HepG2 (cell line): ENCODE results near the gene KIF17. TPM values are rescaled to one million over a fixed set of nuclear protein-coding genes. Genes with fewer than 3 reads are reported as not detected.

Source experiments
- ASH2L ChIP-seq: fragments of 300-600, 200-600 bp; sonication (generic); IDR thresholded peaks from 2 replicates; pipeline ENCODE4 v1.7.0; 2017; ENCODE audit warnings: low read depth, mild to moderate bottlenecking, moderate library complexity, mixed read lengths, low read length; ENCODE audit not compliant: insufficient read length
- BCL6 ChIP-seq: IDR thresholded peaks from 2 replicates; pipeline ENCODE4 v1.6.1; 2016; ENCODE audit warnings: missing genetic modification reagents, missing compliant biosample characterization
- FOXA3 ChIP-seq: IDR thresholded peaks from 2 replicates; pipeline ENCODE4 v1.6.1; 2016; ENCODE audit warnings: missing genetic modification reagents, missing compliant biosample characterization
- GTF2F1 ChIP-seq: fragments of 150-350 bp; IDR thresholded peaks from 2 replicates; pipeline ENCODE4 v1.6.1; 2014; ENCODE audit warnings: low read length
- JUN ChIP-seq: sonication (generic); formaldehyde crosslinking; IDR thresholded peaks from 2 replicates; pipeline ENCODE4 v1.4.0; 2020; ENCODE audit warnings: mild to moderate bottlenecking, missing genetic modification reagents
- MXD3 ChIP-seq: IDR thresholded peaks from 2 replicates; pipeline ENCODE4 v1.6.1; 2016; ENCODE audit warnings: mild to moderate bottlenecking, missing biosample characterization, missing genetic modification reagents
- SMARCC2 ChIP-seq: fragments of 450-650 bp; IDR thresholded peaks from 2 replicates; pipeline ENCODE4 v1.6.1; 2017; ENCODE audit warnings: antibody characterized with exemption, mild to moderate bottlenecking
- SP2 ChIP-seq: sonication (generic); formaldehyde crosslinking; IDR thresholded peaks from 2 replicates; pipeline ENCODE4 v1.5.1; 2020; ENCODE audit warnings: mild to moderate bottlenecking, missing genetic modification reagents
- TBX2 ChIP-seq: sonication (generic); formaldehyde crosslinking; IDR thresholded peaks from 2 replicates; pipeline ENCODE4 v1.5.0; 2020; ENCODE audit warnings: missing genetic modification reagents, mild to moderate bottlenecking, borderline replicate concordance
- TCF12 ChIP-seq, 2 experiments: fragments of 450-650 bp in 1 of 2; sonication (generic) in 1 of 2; formaldehyde crosslinking in 1 of 2; IDR thresholded peaks; 2 replicates each; pipeline versions ENCODE4 v1.6.1 to v1.8.0; 2017 to 2022; ENCODE audit warnings: antibody characterized with exemption in 1 of 2, mild to moderate bottlenecking in 1 of 2, missing genetic modification reagents in 1 of 2, moderate library complexity in 1 of 2
- TMF1 ChIP-seq: sonication (generic); formaldehyde crosslinking; IDR thresholded peaks from 2 replicates; pipeline ENCODE4 v1.8.1; 2022; ENCODE audit warnings: low read depth, missing genetic modification reagents
- ZHX2 ChIP-seq, 2 experiments: sonication (generic) in 1 of 2; formaldehyde crosslinking in 1 of 2; IDR thresholded peaks; 2 replicates each; pipeline versions ENCODE4 v1.6.1 to v1.9.0; 2014 to 2022; ENCODE audit warnings: antibody characterized with exemption in 1 of 2, borderline replicate concordance in 1 of 2, inconsistent platforms in 1 of 2, low read depth in 1 of 2, missing genetic modification reagents in 1 of 2
- ZNF160 ChIP-seq: sonication (generic); formaldehyde crosslinking; IDR thresholded peaks from 2 replicates; pipeline ENCODE4 v1.8.0; 2022; ENCODE audit warnings: mild to moderate bottlenecking, inconsistent platforms, missing genetic modification reagents
- ZNF224 ChIP-seq: sonication (generic); formaldehyde crosslinking; IDR thresholded peaks from 2 replicates; pipeline ENCODE4 v1.5.0; 2020; ENCODE audit warnings: mild to moderate bottlenecking, missing genetic modification reagents
- ZNF235 ChIP-seq: sonication (generic); formaldehyde crosslinking; IDR thresholded peaks from 2 replicates; pipeline ENCODE4 v1.8.1; 2023; ENCODE audit warnings: mild to moderate bottlenecking, missing genetic modification reagents, borderline replicate concordance
- ZNF3 ChIP-seq: IDR thresholded peaks from 2 replicates; pipeline ENCODE4 v1.7.0; 2017; ENCODE audit warnings: inconsistent platforms
- ZNF326 ChIP-seq: sonication (generic); formaldehyde crosslinking; IDR thresholded peaks from 2 replicates; pipeline ENCODE4 v1.4.0; 2020; ENCODE audit warnings: missing genetic modification reagents, borderline replicate concordance
- ZNF547 ChIP-seq: sonication (generic); formaldehyde crosslinking; IDR thresholded peaks from 2 replicates; pipeline ENCODE4 v1.5.1; 2020; ENCODE audit warnings: mild to moderate bottlenecking, missing genetic modification reagents
- ZNF562 ChIP-seq: sonication (generic); formaldehyde crosslinking; IDR thresholded peaks from 2 replicates; pipeline ENCODE4 v1.8.0; 2022; ENCODE audit warnings: missing genetic modification reagents, borderline replicate concordance
- ZNF75D ChIP-seq: sonication (generic); formaldehyde crosslinking; IDR thresholded peaks from 2 replicates; pipeline ENCODE4 v1.8.1; 2023; ENCODE audit warnings: missing genetic modification reagents, mild to moderate bottlenecking, borderline replicate concordance
- ZNF879 ChIP-seq: sonication (generic); formaldehyde crosslinking; IDR thresholded peaks from 2 replicates; pipeline ENCODE4 v1.8.1; 2023; ENCODE audit warnings: missing genetic modification reagents
- polyA plus RNA-seq, 8 experiments: library from polyadenylated mRNA; depleted of rRNA in 3 of 8; stranded (reverse) in 7 of 8; unstranded in 1 of 8; fragments of >200 nt; fragmentation: Illumina TruSeq in 4 of 8; extraction: Trizol in 4 of 8; gene quantifications; 2 replicates each; pipeline versions ENCODE4 v1.2.1 to v1.2.3, GENCODE V29; 2011 to 2016; ENCODE audit warnings: low read depth in 4 of 8, missing spikeins in 1 of 8, mixed read lengths in 1 of 8; ENCODE audit not compliant: insufficient read depth in 1 of 8
- total RNA-seq, 5 experiments: library from RNA; depleted of rRNA; stranded (reverse); fragments of >200 nt; fragmentation: Illumina TruSeq; extraction: Trizol; gene quantifications; 2 replicates each; pipeline ENCODE4 v1.2.3, GENCODE V29; 2016; ENCODE audit warnings: low read depth in 1 of 5
- TF ChIP-seq, protein P1 (sequence below): sonication (generic); formaldehyde crosslinking; IDR thresholded peaks from 2 replicates; pipeline ENCODE4 v1.8.0; 2022; ENCODE audit warnings: low read depth, missing genetic modification reagents

KIF17 gene
- total and polyA plus RNA-seq, 2 of the 13 experiments (the other 11 are each of a cell fraction or from before 2014, with no cell fraction given): 0.24 to 0.44 TPM

- TF ChIP-seq TCF12 (IDR thresholded peaks at IDR 0.05) (no peak), TCF12 (CRISPR knock-in tag; IDR thresholded peaks at IDR 0.05) (no peak; the same call in 1 of the 2 replicates), ZNF547 (peak; percentile 45; the same call in 1 of the 2 replicates), ZNF160 (CRISPR knock-in tag) (no peak), ZNF3 (CRISPR knock-in tag) (no peak), ZNF562 (CRISPR knock-in tag) (no peak), MXD3 (peak; percentile 46; the same call in 1 of the 2 replicates), ZNF326 (no peak), ASH2L (peak; percentile 76), TBX2 (CRISPR knock-in tag) (peak; percentile 51; the same call in 1 of the 2 replicates), ZNF879 (no peak), SP2 (CRISPR knock-in tag) (no peak), ZNF75D (no peak), ZHX2 (IDR thresholded peaks at IDR 0.05; ENCODE audit: low read depth) (no peak), ZHX2 (CRISPR knock-in tag; IDR thresholded peaks at IDR 0.05; ENCODE audit: borderline replicate concordance) (no peak), SMARCC2 (no peak), ZNF235 (CRISPR knock-in tag) (no peak), BCL6 (CRISPR knock-in tag) (no peak), JUN (CRISPR knock-in tag) (no peak), FOXA3 (CRISPR knock-in tag) (peak; percentile 46; the same call in 1 of the 2 replicates), GTF2F1 (no peak), TMF1 (no peak), ZNF224 (CRISPR knock-in tag) (no peak)
- TF ChIP-seq, protein P1, sequence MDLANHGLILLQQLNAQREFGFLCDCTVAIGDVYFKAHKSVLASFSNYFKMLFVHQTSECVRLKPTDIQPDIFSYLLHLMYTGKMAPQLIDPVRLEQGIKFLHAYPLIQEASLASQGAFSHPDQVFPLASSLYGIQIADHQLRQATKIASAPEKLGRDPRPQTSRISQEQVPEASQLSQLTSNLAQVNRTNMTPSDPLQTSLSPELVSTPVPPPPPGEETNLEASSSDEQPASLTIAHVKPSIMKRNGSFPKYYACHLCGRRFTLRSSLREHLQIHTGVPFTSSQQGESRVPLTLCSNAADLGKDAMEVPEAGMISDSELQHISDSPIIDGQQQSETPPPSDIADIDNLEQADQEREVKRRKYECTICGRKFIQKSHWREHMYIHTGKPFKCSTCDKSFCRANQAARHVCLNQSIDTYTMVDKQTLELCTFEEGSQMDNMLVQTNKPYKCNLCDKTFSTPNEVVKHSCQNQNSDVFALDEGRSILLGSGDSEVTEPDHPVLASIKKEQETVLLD (CRISPR knock-in tag): peak; percentile 54; the same call in 1 of the 2 replicates
Observed at GRCh38 chr1:20633190-20634064, 84.4 kb downstream of the KIF17 start, which contains the start of gene PINK1 (continued).
